Measurements from ENCODE around the gene DPP10. TPM values are rescaled to one million over a fixed set of nuclear protein-coding genes. Genes with fewer than 3 reads are reported as not detected.

The DPP10 gene
- total RNA-seq, 2 experiments from 2014 or later, result not detected

GRCh38 chr2:115763601-115764000 is 1321.2 kb downstream of the DPP10 start:
- no peak for ATAC-seq
- Mint-ChIP-seq H3K27ac (no peak overlapping the region), H3K4me1 (ENCODE audit: low read depth) (no peaks in the 10 kb centered on the region), H3K4me3 (no peak overlapping the region), H3K36me3 (ENCODE audit: low read depth) (no peaks in the 10 kb centered on the region), H3K27me3 (no peaks in the 10 kb centered on the region), H3K9me3 (peaks cover 1% of the 10 kb centered on the region)
- no peak for DNase-seq
- intact Hi-C loops (cut with micrococcal nuclease), result no loop called here
- CTCF ChIA-PET, result no interaction called here
- TF ChIP-seq CTCF (IDR thresholded peaks at IDR 0.05), result no peak
- POLR2A ChIA-PET, result no interaction called here

GRCh38 chr2:115771516-115771915 is 1329.1 kb downstream of the DPP10 start:
- no peaks in the 10 kb centered on the region for H3K36me3 Mint-ChIP-seq (ENCODE audit: low read depth)
- H3K27ac Mint-ChIP-seq, result no peak overlapping the region
- peaks cover 2% of the 10 kb centered on the region for H3K9me3 Mint-ChIP-seq
- ATAC-seq (no peak), DNase-seq (no peak)
- H3K4me3 Mint-ChIP-seq, result no peak overlapping the region
- no peaks in the 10 kb centered on the region for H3K4me1 Mint-ChIP-seq (ENCODE audit: low read depth)
- intact Hi-C loops (cut with micrococcal nuclease), result no loop called here
- POLR2A ChIA-PET, result no interaction called here
- no peak for TF ChIP-seq CTCF (IDR thresholded peaks at IDR 0.05)
- H3K27me3 Mint-ChIP-seq, result no peaks in the 10 kb centered on the region
- CTCF ChIA-PET, result no interaction called here

- H3K27me3 Mint-ChIP-seq, result no peaks in the 10 kb centered on the region
- H3K4me3 Mint-ChIP-seq, result no peak overlapping the region
- no peak for TF ChIP-seq CTCF (IDR thresholded peaks at IDR 0.05)
- ATAC-seq (no peak), DNase-seq (no peak)
- H3K4me1 Mint-ChIP-seq (ENCODE audit: low read depth), result no peaks in the 10 kb centered on the region
- intact Hi-C loops (cut with micrococcal nuclease), result no loop called here
- H3K9me3 Mint-ChIP-seq, result peaks cover 2% of the 10 kb centered on the region
- ChIA-PET POLR2A (no interaction called here), CTCF (no interaction called here)
- no peaks in the 10 kb centered on the region for H3K36me3 Mint-ChIP-seq (ENCODE audit: low read depth)
- no peak overlapping the region for H3K27ac Mint-ChIP-seq
These were observed 1331.9 kb downstream of the DPP10 start for GRCh38 chr2:115774361-115774760.

GRCh38 chr2:115779085-115779632 is 1336.7 kb downstream of the DPP10 start:
- no peak for TF ChIP-seq CTCF (IDR thresholded peaks at IDR 0.05)
- no peak for ATAC-seq
- Mint-ChIP-seq H3K27me3 (no peaks in the 10 kb centered on the region), H3K27ac (no peak overlapping the region), H3K9me3 (peaks cover 2% of the 10 kb centered on the region), H3K4me3 (no peak overlapping the region), H3K4me1 (ENCODE audit: low read depth) (no peaks in the 10 kb centered on the region), H3K36me3 (ENCODE audit: low read depth) (no peaks in the 10 kb centered on the region)
- ChIA-PET CTCF (no interaction called here), POLR2A (no interaction called here)
- intact Hi-C loops (cut with micrococcal nuclease), result no loop called here
- no peak for DNase-seq

- no peaks in the 10 kb centered on the region for H3K36me3 Mint-ChIP-seq (ENCODE audit: low read depth)
- DNase-seq (no peak), ATAC-seq (no peak)
- CTCF ChIA-PET, result no interaction called here
- intact Hi-C loops (cut with micrococcal nuclease), result no loop called here
- peaks cover 2% of the 10 kb centered on the region for H3K9me3 Mint-ChIP-seq
- H3K4me3 Mint-ChIP-seq, result no peak overlapping the region
- TF ChIP-seq CTCF (IDR thresholded peaks at IDR 0.05), result no peak
- no peaks in the 10 kb centered on the region for H3K4me1 Mint-ChIP-seq (ENCODE audit: low read depth)
- H3K27me3 Mint-ChIP-seq, result no peaks in the 10 kb centered on the region
- no peak overlapping the region for H3K27ac Mint-ChIP-seq
- POLR2A ChIA-PET, result no interaction called here
These were observed 1339.8 kb downstream of the DPP10 start for GRCh38 chr2:115782286-115782685.

Data from activated CD8-positive, alpha-beta T cell treated with anti-CD3 and anti-CD28 coated beads for 36 hours (primary cell).